ENCODE measurements around the gene KCTD16.

Gene KCTD16

GRCh38 chr5:144453753-144454152 lies 283.1 kb downstream of the KCTD16 start:
- Histone ChIP-seq H3K27me3 (ENCODE audit: insufficient read depth, low read length) (no peaks in the 10 kb centered on the region), H3K4me1 (ENCODE audit: insufficient read depth, low read length) (no peaks in the 10 kb centered on the region), H3K27ac (ENCODE audit: low read length) (no peak overlapping the region), H3K4me3 (ENCODE audit: low read length) (no peak overlapping the region), H3K9me3 (ENCODE audit: insufficient read depth, low read depth, low read length) (no peaks in the 10 kb centered on the region), H3K9ac (ENCODE audit: low read depth, low read length) (no peak overlapping the region), H3K36me3 (ENCODE audit: insufficient read depth, low read depth, low read length) (no peaks in the 10 kb centered on the region)

GRCh38 chr5:144457160-144457559 lies 286.5 kb downstream of the KCTD16 start:
- H3K4me3 ChIP-seq (ENCODE audit: low read length): no peak overlapping the region
- H3K4me1 ChIP-seq (ENCODE audit: insufficient read depth, low read length): no peaks in the 10 kb centered on the region
- H3K27me3 ChIP-seq (ENCODE audit: insufficient read depth, low read length): no peaks in the 10 kb centered on the region
- H3K9ac ChIP-seq (ENCODE audit: low read depth, low read length): no peak overlapping the region
- no peak overlapping the region for H3K27ac ChIP-seq (ENCODE audit: low read length)
- H3K9me3 ChIP-seq (ENCODE audit: insufficient read depth, low read depth, low read length): no peaks in the 10 kb centered on the region
- H3K36me3 ChIP-seq (ENCODE audit: insufficient read depth, low read depth, low read length): no peaks in the 10 kb centered on the region

GRCh38 chr5:144458216-144458615 lies 287.5 kb downstream of the KCTD16 start:
- no peaks in the 10 kb centered on the region for H3K4me1 ChIP-seq (ENCODE audit: insufficient read depth, low read length)
- no peaks in the 10 kb centered on the region for H3K27me3 ChIP-seq (ENCODE audit: insufficient read depth, low read length)
- H3K9ac ChIP-seq (ENCODE audit: low read depth, low read length): no peak overlapping the region

GRCh38 chr5:144460600-144460999 lies 289.9 kb downstream of the KCTD16 start:
- H3K9ac ChIP-seq (ENCODE audit: low read depth, low read length): no peak overlapping the region
- H3K27ac ChIP-seq (ENCODE audit: low read length): no peak overlapping the region
- H3K27me3 ChIP-seq (ENCODE audit: insufficient read depth, low read length): no peaks in the 10 kb centered on the region
- no peaks in the 10 kb centered on the region for H3K9me3 ChIP-seq (ENCODE audit: insufficient read depth, low read depth, low read length)
- H3K4me3 ChIP-seq (ENCODE audit: low read length): no peak overlapping the region
- no peaks in the 10 kb centered on the region for H3K4me1 ChIP-seq (ENCODE audit: insufficient read depth, low read length)
- H3K36me3 ChIP-seq (ENCODE audit: insufficient read depth, low read depth, low read length): no peaks in the 10 kb centered on the region

More at GRCh38 chr5:144458216-144458615, 287.5 kb downstream of the KCTD16 start:
- Histone ChIP-seq H3K4me3 (ENCODE audit: low read length) (no peak overlapping the region), H3K27ac (ENCODE audit: low read length) (no peak overlapping the region), H3K36me3 (ENCODE audit: insufficient read depth, low read depth, low read length) (no peaks in the 10 kb centered on the region), H3K9me3 (ENCODE audit: insufficient read depth, low read depth, low read length) (no peaks in the 10 kb centered on the region)

- H3K27ac ChIP-seq (ENCODE audit: low read length): no peak overlapping the region
- H3K4me3 ChIP-seq (ENCODE audit: low read length): no peak overlapping the region
- no peaks in the 10 kb centered on the region for H3K36me3 ChIP-seq (ENCODE audit: insufficient read depth, low read depth, low read length)
- H3K27me3 ChIP-seq (ENCODE audit: insufficient read depth, low read length): no peaks in the 10 kb centered on the region
- no peaks in the 10 kb centered on the region for H3K9me3 ChIP-seq (ENCODE audit: insufficient read depth, low read depth, low read length)
- H3K9ac ChIP-seq (ENCODE audit: low read depth, low read length): no peak overlapping the region
- H3K4me1 ChIP-seq (ENCODE audit: insufficient read depth, low read length): 0 out of 2 replicates have a peak, but pooled peaks cover 3% of the 10 kb centered on the region
These were observed 291.9 kb downstream of the KCTD16 start for GRCh38 chr5:144462577-144462976.

- H3K9ac ChIP-seq (ENCODE audit: low read depth, low read length): no peak overlapping the region
- H3K27me3 ChIP-seq (ENCODE audit: insufficient read depth, low read length): no peaks in the 10 kb centered on the region
- no peaks in the 10 kb centered on the region for H3K9me3 ChIP-seq (ENCODE audit: insufficient read depth, low read depth, low read length)
- no peaks in the 10 kb centered on the region for H3K36me3 ChIP-seq (ENCODE audit: insufficient read depth, low read depth, low read length)
- no peak overlapping the region for H3K4me3 ChIP-seq (ENCODE audit: low read length)
- H3K4me1 ChIP-seq (ENCODE audit: insufficient read depth, low read length): peaks cover 3% of the 10 kb centered on the region; the same call in 1 of the 2 replicates
- H3K27ac ChIP-seq (ENCODE audit: low read length): no peak overlapping the region
These were observed 293.0 kb downstream of the KCTD16 start for GRCh38 chr5:144463481-144464223.

- H3K9ac ChIP-seq (ENCODE audit: low read depth, low read length): no peak overlapping the region
- H3K4me1 ChIP-seq (ENCODE audit: insufficient read depth, low read length): peaks cover 3% of the 10 kb centered on the region; the same call in 1 of the 2 replicates
- no peak overlapping the region for H3K27ac ChIP-seq (ENCODE audit: low read length)
- H3K9me3 ChIP-seq (ENCODE audit: insufficient read depth, low read depth, low read length): no peaks in the 10 kb centered on the region
- no peaks in the 10 kb centered on the region for H3K27me3 ChIP-seq (ENCODE audit: insufficient read depth, low read length)
- no peak overlapping the region for H3K4me3 ChIP-seq (ENCODE audit: low read length)
- no peaks in the 10 kb centered on the region for H3K36me3 ChIP-seq (ENCODE audit: insufficient read depth, low read depth, low read length)
These were observed 293.6 kb downstream of the KCTD16 start for GRCh38 chr5:144464306-144464705.

GRCh38 chr5:144465441-144465840 lies 294.8 kb downstream of the KCTD16 start:
- no peak overlapping the region for H3K9ac ChIP-seq (ENCODE audit: low read depth, low read length)
- H3K27me3 ChIP-seq (ENCODE audit: insufficient read depth, low read length): no peaks in the 10 kb centered on the region
- H3K4me1 ChIP-seq (ENCODE audit: insufficient read depth, low read length): peaks cover 3% of the 10 kb centered on the region; the same call in 1 of the 2 replicates
- no peak overlapping the region for H3K27ac ChIP-seq (ENCODE audit: low read length)
- no peaks in the 10 kb centered on the region for H3K36me3 ChIP-seq (ENCODE audit: insufficient read depth, low read depth, low read length)
- no peaks in the 10 kb centered on the region for H3K9me3 ChIP-seq (ENCODE audit: insufficient read depth, low read depth, low read length)
- no peak overlapping the region for H3K4me3 ChIP-seq (ENCODE audit: low read length)

- Histone ChIP-seq H3K27me3 (ENCODE audit: insufficient read depth, low read length) (no peaks in the 10 kb centered on the region), H3K4me1 (ENCODE audit: insufficient read depth, low read length) (peaks cover 3% of the 10 kb centered on the region; the same call in 1 of the 2 replicates), H3K27ac (ENCODE audit: low read length) (no peak overlapping the region), H3K9me3 (ENCODE audit: insufficient read depth, low read depth, low read length) (no peaks in the 10 kb centered on the region), H3K4me3 (ENCODE audit: low read length) (no peak overlapping the region), H3K36me3 (ENCODE audit: insufficient read depth, low read depth, low read length) (no peaks in the 10 kb centered on the region), H3K9ac (ENCODE audit: low read depth, low read length) (no peak overlapping the region)
These were observed 297.1 kb downstream of the KCTD16 start for GRCh38 chr5:144467792-144468191.

GRCh38 chr5:144468571-144468970 lies 297.9 kb downstream of the KCTD16 start:
- H3K27ac ChIP-seq (ENCODE audit: low read length): no peak overlapping the region
- peaks cover 3% of the 10 kb centered on the region; the same call in 1 of the 2 replicates for H3K4me1 ChIP-seq (ENCODE audit: insufficient read depth, low read length)
- no peak overlapping the region for H3K9ac ChIP-seq (ENCODE audit: low read depth, low read length)
- no peaks in the 10 kb centered on the region for H3K36me3 ChIP-seq (ENCODE audit: insufficient read depth, low read depth, low read length)
- H3K27me3 ChIP-seq (ENCODE audit: insufficient read depth, low read length): no peaks in the 10 kb centered on the region
- no peaks in the 10 kb centered on the region for H3K9me3 ChIP-seq (ENCODE audit: insufficient read depth, low read depth, low read length)
- no peak overlapping the region for H3K4me3 ChIP-seq (ENCODE audit: low read length)

GRCh38 chr5:144469106-144469505 lies 298.4 kb downstream of the KCTD16 start:
- no peaks in the 10 kb centered on the region for H3K27me3 ChIP-seq (ENCODE audit: insufficient read depth, low read length)
- H3K9ac ChIP-seq (ENCODE audit: low read depth, low read length): no peak overlapping the region
- no peaks in the 10 kb centered on the region for H3K9me3 ChIP-seq (ENCODE audit: insufficient read depth, low read depth, low read length)
- no peak overlapping the region for H3K4me3 ChIP-seq (ENCODE audit: low read length)
- peaks cover 3% of the 10 kb centered on the region; the same call in 1 of the 2 replicates for H3K4me1 ChIP-seq (ENCODE audit: insufficient read depth, low read length)
- H3K27ac ChIP-seq (ENCODE audit: low read length): no peak overlapping the region
- H3K36me3 ChIP-seq (ENCODE audit: insufficient read depth, low read depth, low read length): no peaks in the 10 kb centered on the region

- Histone ChIP-seq H3K9me3 (ENCODE audit: insufficient read depth, low read depth, low read length) (no peaks in the 10 kb centered on the region), H3K4me1 (ENCODE audit: insufficient read depth, low read length) (peaks cover 3% of the 10 kb centered on the region; the same call in 1 of the 2 replicates), H3K27me3 (ENCODE audit: insufficient read depth, low read length) (no peaks in the 10 kb centered on the region), H3K4me3 (ENCODE audit: low read length) (no peak overlapping the region), H3K36me3 (ENCODE audit: insufficient read depth, low read depth, low read length) (no peaks in the 10 kb centered on the region), H3K27ac (ENCODE audit: low read length) (no peak overlapping the region), H3K9ac (ENCODE audit: low read depth, low read length) (no peak overlapping the region)
These were observed 301.5 kb downstream of the KCTD16 start for GRCh38 chr5:144472221-144472620.
